GM23338 (cell line): ENCODE measurements around the gene NSMCE4A. TPM values are rescaled to one million over a fixed set of nuclear protein-coding genes. Genes with fewer than 3 reads are reported as not detected.
"Not testable (repeated sequence)": the region's sequence is repeated elsewhere in the genome, so short reads cannot be mapped to it uniquely, and the experiment has no call there.

Experiments
- ATAC-seq: fragments of 200-7000 bp; cut with Tn5 transposase; 3 replicates; pipeline ENCODE4 v1.9.1; 2020
- DNase-seq: peaks from one replicate; pipeline ENCODE4 v3.0.0-alpha.2; 2015; ENCODE audit warnings: low spot score
- H2AFZ ChIP-seq: fragments of 200-600 bp; sonication (generic); 2 replicates; pipeline ENCODE4 v1.8.0; 2016; ENCODE audit warnings: antibody characterized with exemption, mild to moderate bottlenecking, moderate library complexity
- H3F3A ChIP-seq: fragments of 200-600 bp; sonication (generic); replicated peaks from 2 replicates; pipeline ENCODE4 v1.8.0; 2017; ENCODE audit warnings: antibody characterized with exemption, mixed run types, low read depth
- H3K27ac ChIP-seq: fragments of 200-600 bp; sonication (generic); 2 replicates; pipeline ENCODE4 v1.6.1; 2016; ENCODE audit warnings: low read depth
- H3K27me3 ChIP-seq: fragments of 200-600 bp; sonication (generic); 2 replicates; pipeline ENCODE4 v1.8.0; 2016; ENCODE audit warnings: mild to moderate bottlenecking, mixed run types, moderate library complexity; ENCODE audit not compliant: insufficient read depth
- H3K36me3 ChIP-seq: fragments of 200-600 bp; sonication (generic); 2 replicates; pipeline ENCODE4 v1.8.0; 2016; ENCODE audit warnings: mild to moderate bottlenecking; ENCODE audit not compliant: insufficient read depth
- H3K4me1 ChIP-seq: fragments of 200-600 bp; sonication (generic); 2 replicates; pipeline ENCODE4 v1.8.0; 2016; ENCODE audit warnings: mild to moderate bottlenecking, moderate library complexity; ENCODE audit not compliant: insufficient read depth
- H3K4me2 ChIP-seq: fragments of 200-600 bp; sonication (generic); 2 replicates; pipeline ENCODE4 v1.7.1; 2017; ENCODE audit warnings: mixed run types
- H3K4me3 ChIP-seq: fragments of 200-600 bp; sonication (generic); 2 replicates; pipeline ENCODE4 v1.6.1; 2016; ENCODE audit warnings: mixed run types
- H3K79me2 ChIP-seq: fragments of 200-600 bp; sonication (generic); replicated peaks from 2 replicates; pipeline ENCODE4 v1.8.0; 2017; ENCODE audit warnings: mild to moderate bottlenecking; ENCODE audit not compliant: insufficient read depth
- H3K9me2 ChIP-seq: fragments of 200-600 bp; sonication (generic); 2 replicates; pipeline ENCODE4 v1.8.0; 2017; ENCODE audit not compliant: insufficient read depth
- H4K20me1 ChIP-seq: fragments of 200-600 bp; sonication (generic); replicated peaks from 2 replicates; pipeline ENCODE4 v1.8.0; 2017; ENCODE audit warnings: mild to moderate bottlenecking; ENCODE audit not compliant: insufficient read depth
- H3K27ac Mint-ChIP-seq: 2 replicates; pipeline ENCODE4 v1.8.0; 2020; ENCODE audit warnings: inconsistent platforms, mild to moderate bottlenecking, moderate library complexity, mixed read lengths
- H3K27me3 Mint-ChIP-seq: 3 replicates; pipeline ENCODE4 v1.8.0; 2022; ENCODE audit warnings: low read depth, mild to moderate bottlenecking, moderate library complexity, mixed read lengths, inconsistent platforms; ENCODE audit not compliant: insufficient read depth, poor library complexity
- H3K36me3 Mint-ChIP-seq: 3 replicates; pipeline ENCODE4 v1.8.0; 2021; ENCODE audit warnings: low read depth, mild to moderate bottlenecking, inconsistent platforms, moderate library complexity, mixed read lengths
- H3K4me1 Mint-ChIP-seq: 3 replicates; pipeline ENCODE4 v1.8.0; 2020; ENCODE audit warnings: mild to moderate bottlenecking, inconsistent platforms, mixed read lengths
- H3K4me3 Mint-ChIP-seq: 3 replicates; pipeline ENCODE4 v1.8.0; 2021; ENCODE audit warnings: moderate library complexity, mild to moderate bottlenecking, inconsistent platforms, mixed read lengths
- H3K9me3 Mint-ChIP-seq: 3 replicates; pipeline ENCODE4 v1.8.0; 2020; ENCODE audit warnings: moderate library complexity, mild to moderate bottlenecking, inconsistent platforms, mixed read lengths
- POLR2AphosphoS5 ChIP-seq: IDR thresholded peaks from 2 replicates; pipeline ENCODE4 v1.6.1; 2016; ENCODE audit warnings: antibody characterized with exemption, low read depth
- REST ChIP-seq: IDR thresholded peaks from one replicate; pipeline ENCODE4 v1.6.1; 2018; ENCODE audit warnings: antibody characterized with exemption; ENCODE audit not compliant: unreplicated experiment
- long read RNA-seq: library from polyadenylated mRNA; unstranded; transcript quantifications from one replicate; pipeline ENCODE4 v2.0.0, GENCODE V29; 2020; ENCODE audit not compliant: unreplicated experiment
- polyA plus RNA-seq: library from polyadenylated mRNA; unstranded; fragments of >200 nt; fragmentation: Nextera tagmentation; extraction: Ambion mirVana; gene quantifications from 2 replicates; pipeline ENCODE4 v1.2.1, GENCODE V29; 2016
- total RNA-seq: library from RNA; depleted of rRNA; stranded (reverse); fragments of >200 nt; shearing (Covaris generic); gene quantifications from 2 replicates; pipeline ENCODE4 v1.2.3, GENCODE V29; 2014; rRNA removed
- TF ChIP-seq, protein P1 (sequence below), 2 experiments: fragments of 200-600 bp in 1 of 2; sonication (generic) in 1 of 2; conservative IDR thresholded peaks; 2 replicates each; pipeline versions ENCODE4 v1.5.1 to v1.6.1; 2016 to 2017; ENCODE audit warnings: antibody characterized with exemption in 2 of 2, low read depth in 2 of 2, mild to moderate bottlenecking in 2 of 2, moderate library complexity in 1 of 2

The NSMCE4A gene, protein sequence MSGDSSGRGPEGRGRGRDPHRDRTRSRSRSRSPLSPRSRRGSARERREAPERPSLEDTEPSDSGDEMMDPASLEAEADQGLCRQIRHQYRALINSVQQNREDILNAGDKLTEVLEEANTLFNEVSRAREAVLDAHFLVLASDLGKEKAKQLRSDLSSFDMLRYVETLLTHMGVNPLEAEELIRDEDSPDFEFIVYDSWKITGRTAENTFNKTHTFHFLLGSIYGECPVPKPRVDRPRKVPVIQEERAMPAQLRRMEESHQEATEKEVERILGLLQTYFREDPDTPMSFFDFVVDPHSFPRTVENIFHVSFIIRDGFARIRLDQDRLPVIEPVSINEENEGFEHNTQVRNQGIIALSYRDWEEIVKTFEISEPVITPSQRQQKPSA
- total RNA-seq (74.6 and 84.8 TPM in 2 replicates), polyA plus RNA-seq (85.3 and 94.9 TPM in 2 replicates)
- long read RNA-seq, transcript NSMCE4A-202 (11 exons, 1,394 nt), result major isoform, 108 of 125 reads
- long read RNA-seq, partial matches to known transcripts, result 3 of 125 reads
- long read RNA-seq, other reads (novel, unspliced or antisense), result 14 of 125 reads

- ATAC-seq, result peak; percentile 84
- peaks cover 55% of the 10 kb centered on the region for H3K36me3 Mint-ChIP-seq
- H3K9me2 ChIP-seq, result no peaks in the 10 kb centered on the region
- H3K4me2 ChIP-seq, result peak within 1 kb of the TSS; percentile 98
- H3K27ac Mint-ChIP-seq, result no peak within 1 kb of the TSS
- peak within 1 kb of the TSS; percentile 90 for H3K4me3 ChIP-seq
- peaks cover 10% of the 10 kb centered on the region for H3K27me3 Mint-ChIP-seq
- H3F3A ChIP-seq, result peaks cover 10% of the 10 kb centered on the region; the same call in 1 of the 2 replicates
- H2AFZ ChIP-seq, result peak within 1 kb of the TSS; percentile 96
- H3K36me3 ChIP-seq, result peaks cover 9% of the 10 kb centered on the region; the same call in 1 of the 2 replicates
- peaks cover 8% of the 10 kb centered on the region for H3K4me1 ChIP-seq
- H3K79me2 ChIP-seq, result peaks cover 18% of the 10 kb centered on the region
- H3K4me1 Mint-ChIP-seq, result peaks cover 11% of the 10 kb centered on the region
- H3K4me3 Mint-ChIP-seq, result peak within 1 kb of the TSS; percentile 84
- H3K27me3 ChIP-seq, result no peaks in the 10 kb centered on the region
- peaks cover 3% of the 10 kb centered on the region; the same call in 1 of the 2 replicates for H4K20me1 ChIP-seq
- TF ChIP-seq POLR2AphosphoS5 (no peak), REST (no peak)
- TF ChIP-seq, protein P1, sequence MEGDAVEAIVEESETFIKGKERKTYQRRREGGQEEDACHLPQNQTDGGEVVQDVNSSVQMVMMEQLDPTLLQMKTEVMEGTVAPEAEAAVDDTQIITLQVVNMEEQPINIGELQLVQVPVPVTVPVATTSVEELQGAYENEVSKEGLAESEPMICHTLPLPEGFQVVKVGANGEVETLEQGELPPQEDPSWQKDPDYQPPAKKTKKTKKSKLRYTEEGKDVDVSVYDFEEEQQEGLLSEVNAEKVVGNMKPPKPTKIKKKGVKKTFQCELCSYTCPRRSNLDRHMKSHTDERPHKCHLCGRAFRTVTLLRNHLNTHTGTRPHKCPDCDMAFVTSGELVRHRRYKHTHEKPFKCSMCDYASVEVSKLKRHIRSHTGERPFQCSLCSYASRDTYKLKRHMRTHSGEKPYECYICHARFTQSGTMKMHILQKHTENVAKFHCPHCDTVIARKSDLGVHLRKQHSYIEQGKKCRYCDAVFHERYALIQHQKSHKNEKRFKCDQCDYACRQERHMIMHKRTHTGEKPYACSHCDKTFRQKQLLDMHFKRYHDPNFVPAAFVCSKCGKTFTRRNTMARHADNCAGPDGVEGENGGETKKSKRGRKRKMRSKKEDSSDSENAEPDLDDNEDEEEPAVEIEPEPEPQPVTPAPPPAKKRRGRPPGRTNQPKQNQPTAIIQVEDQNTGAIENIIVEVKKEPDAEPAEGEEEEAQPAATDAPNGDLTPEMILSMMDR (conservative IDR thresholded peaks at IDR 0.05; ENCODE audit: low read depth in 2 of 2), result peak; percentile 57 to 74; a peak in 3 of 4 replicates
- peak; percentile 91 for DNase-seq
- H3K27ac ChIP-seq, result peak within 1 kb of the TSS; percentile 97
- peaks cover 32% of the 10 kb centered on the region for H3K9me3 Mint-ChIP-seq
Measured at GRCh38 chr10:121974535-121975294, at the start of gene NSMCE4A. Gene NSMCE4A, minus strand, starts transcription at chr10:121975217. Its CDS starts 52 bp downstream, at chr10:121975165.

GRCh38 chr10:122023257-122023656 lies 48.2 kb upstream of the NSMCE4A start:
- ATAC-seq, H3K27ac ChIP-seq: not testable (repeated sequence)

More at GRCh38 chr10:122023257-122023656, 48.2 kb upstream of the NSMCE4A start:
- not testable (repeated sequence) for H3K36me3 ChIP-seq, H2AFZ ChIP-seq, H3K4me2 ChIP-seq, H3K27me3 Mint-ChIP-seq, H3K36me3 Mint-ChIP-seq, H3K79me2 ChIP-seq, H3K27me3 ChIP-seq, H4K20me1 ChIP-seq, H3K27ac Mint-ChIP-seq, DNase-seq, H3K9me2 ChIP-seq, H3F3A ChIP-seq, H3K9me3 Mint-ChIP-seq, H3K4me3 ChIP-seq, H3K4me3 Mint-ChIP-seq
- peaks cover 17% of the 10 kb centered on the region for H3K4me1 ChIP-seq
- peaks cover 21% of the 10 kb centered on the region for H3K4me1 Mint-ChIP-seq
